Measurements from ENCODE around the gene PIK3C2G.

DNA sequence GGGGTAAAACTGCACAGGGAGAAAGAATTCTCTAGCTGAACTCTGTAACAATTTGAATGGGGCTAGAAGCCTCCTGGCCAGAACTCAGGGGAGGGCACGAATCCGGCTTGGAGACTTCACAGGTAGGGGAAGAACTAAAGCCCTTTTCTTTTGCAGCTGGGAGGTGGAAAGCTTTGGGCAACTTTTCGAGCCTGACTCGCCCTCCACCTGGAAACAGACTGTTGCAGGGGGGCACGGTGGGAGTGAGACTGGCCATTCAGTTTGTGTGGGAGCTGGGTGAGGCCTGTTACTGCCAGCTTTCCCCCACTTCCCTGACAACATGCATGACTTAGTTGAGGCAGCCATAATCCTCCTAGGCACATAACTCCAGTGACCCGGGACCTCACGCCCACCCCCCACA lies 340.6 kb downstream of the PIK3C2G start:
- TF ChIP-seq, protein P1, sequence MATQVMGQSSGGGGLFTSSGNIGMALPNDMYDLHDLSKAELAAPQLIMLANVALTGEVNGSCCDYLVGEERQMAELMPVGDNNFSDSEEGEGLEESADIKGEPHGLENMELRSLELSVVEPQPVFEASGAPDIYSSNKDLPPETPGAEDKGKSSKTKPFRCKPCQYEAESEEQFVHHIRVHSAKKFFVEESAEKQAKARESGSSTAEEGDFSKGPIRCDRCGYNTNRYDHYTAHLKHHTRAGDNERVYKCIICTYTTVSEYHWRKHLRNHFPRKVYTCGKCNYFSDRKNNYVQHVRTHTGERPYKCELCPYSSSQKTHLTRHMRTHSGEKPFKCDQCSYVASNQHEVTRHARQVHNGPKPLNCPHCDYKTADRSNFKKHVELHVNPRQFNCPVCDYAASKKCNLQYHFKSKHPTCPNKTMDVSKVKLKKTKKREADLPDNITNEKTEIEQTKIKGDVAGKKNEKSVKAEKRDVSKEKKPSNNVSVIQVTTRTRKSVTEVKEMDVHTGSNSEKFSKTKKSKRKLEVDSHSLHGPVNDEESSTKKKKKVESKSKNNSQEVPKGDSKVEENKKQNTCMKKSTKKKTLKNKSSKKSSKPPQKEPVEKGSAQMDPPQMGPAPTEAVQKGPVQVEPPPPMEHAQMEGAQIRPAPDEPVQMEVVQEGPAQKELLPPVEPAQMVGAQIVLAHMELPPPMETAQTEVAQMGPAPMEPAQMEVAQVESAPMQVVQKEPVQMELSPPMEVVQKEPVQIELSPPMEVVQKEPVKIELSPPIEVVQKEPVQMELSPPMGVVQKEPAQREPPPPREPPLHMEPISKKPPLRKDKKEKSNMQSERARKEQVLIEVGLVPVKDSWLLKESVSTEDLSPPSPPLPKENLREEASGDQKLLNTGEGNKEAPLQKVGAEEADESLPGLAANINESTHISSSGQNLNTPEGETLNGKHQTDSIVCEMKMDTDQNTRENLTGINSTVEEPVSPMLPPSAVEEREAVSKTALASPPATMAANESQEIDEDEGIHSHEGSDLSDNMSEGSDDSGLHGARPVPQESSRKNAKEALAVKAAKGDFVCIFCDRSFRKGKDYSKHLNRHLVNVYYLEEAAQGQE (IDR thresholded peaks at IDR 0.05; ENCODE audit: insufficient read depth in 1 of 2, low read depth in 2 of 2, low read length in 2 of 2), result no peak
- TF ChIP-seq POLR2AphosphoS5 (IDR thresholded peaks at IDR 0.05; ENCODE audit: low read depth, low read length) (no peak), SIN3A (IDR thresholded peaks at IDR 0.05; ENCODE audit: borderline replicate concordance, insufficient read depth, low read length) (no peak), TAF1 (IDR thresholded peaks at IDR 0.05; ENCODE audit: borderline replicate concordance, insufficient read depth, low read length) (no peak)

Data from PFSK-1 (cell line).